OCI-LY3 (cell line): ENCODE data around the gene SSC5D.

Source experiments
- H2AFZ ChIP-seq: fragments of 200-600, 300-600 bp; shearing (Covaris generic); 2 replicates; pipeline ENCODE4 v1.6.0; 2014; ENCODE audit warnings: antibody characterized with exemption, low read depth, low read length
- H3K27ac ChIP-seq: fragments of 200-600, 300-600 bp; sonication (generic); 2 replicates; pipeline ENCODE4 v1.5.1; 2014; ENCODE audit warnings: mild to moderate bottlenecking, low read length, moderate library complexity, mixed read lengths
- H3K27me3 ChIP-seq: fragments of 200-600, 300-600 bp; sonication (generic); 2 replicates; pipeline ENCODE4 v1.6.1; 2014; ENCODE audit warnings: low read depth, low read length, mixed read lengths
- H3K36me3 ChIP-seq: fragments of 200-600, 300-600 bp; sonication (generic); replicated peaks from 2 replicates; pipeline ENCODE3; 2014; ENCODE audit warnings: low read depth, low read length, mixed read lengths
- H3K4me1 ChIP-seq: fragments of 300-600, 200-600 bp; sonication (generic); 2 replicates; pipeline ENCODE4 v1.6.1; 2014; ENCODE audit warnings: low read length, mixed read lengths
- H3K4me2 ChIP-seq: fragments of 200-600, 300-600 bp; sonication (generic); 2 replicates; pipeline ENCODE4 v1.6.1; 2014; ENCODE audit warnings: low read length, mixed read lengths
- H3K4me3 ChIP-seq: fragments of 300-600, 200-600 bp; sonication (generic); 2 replicates; pipeline ENCODE4 v1.5.1; 2014; ENCODE audit warnings: antibody characterized with exemption, mild to moderate bottlenecking, low read length, moderate library complexity
- H3K79me2 ChIP-seq: fragments of 300-600, 200-600 bp; shearing (Covaris generic); 2 replicates; pipeline ENCODE4 v1.6.1; 2014; ENCODE audit warnings: mild to moderate bottlenecking, low read length, mixed read lengths
- H3K9ac ChIP-seq: fragments of 300-600, 200-600 bp; shearing (Covaris generic); 2 replicates; pipeline ENCODE4 v1.6.0; 2014; ENCODE audit warnings: mild to moderate bottlenecking, low read length, moderate library complexity
- H3K9me3 ChIP-seq: fragments of 200-600, 300-600 bp; shearing (Covaris generic); 2 replicates; pipeline ENCODE4 v1.6.1; 2014; ENCODE audit warnings: low read length, mixed read lengths; ENCODE audit not compliant: insufficient read depth
- H4K20me1 ChIP-seq: fragments of 200-600, 300-600 bp; sonication (generic); 2 replicates; pipeline ENCODE4 v1.6.1; 2016; ENCODE audit warnings: low read length, mixed read lengths; ENCODE audit not compliant: insufficient read depth
- EZH2phosphoT487 ChIP-seq: fragments of 200-600 bp; shearing (Covaris generic); IDR thresholded peaks from 2 replicates; pipeline ENCODE4 v1.6.1; 2018; ENCODE audit warnings: antibody characterized with exemption, mixed run types, low read depth
- TF ChIP-seq, protein P1 (sequence below): fragments of 200-600, 300-600 bp; sonication (generic); IDR thresholded peaks from 2 replicates; pipeline ENCODE4 v1.5.1; 2014; ENCODE audit warnings: antibody characterized with exemption, low read length, low read depth

Gene SSC5D

DNA sequence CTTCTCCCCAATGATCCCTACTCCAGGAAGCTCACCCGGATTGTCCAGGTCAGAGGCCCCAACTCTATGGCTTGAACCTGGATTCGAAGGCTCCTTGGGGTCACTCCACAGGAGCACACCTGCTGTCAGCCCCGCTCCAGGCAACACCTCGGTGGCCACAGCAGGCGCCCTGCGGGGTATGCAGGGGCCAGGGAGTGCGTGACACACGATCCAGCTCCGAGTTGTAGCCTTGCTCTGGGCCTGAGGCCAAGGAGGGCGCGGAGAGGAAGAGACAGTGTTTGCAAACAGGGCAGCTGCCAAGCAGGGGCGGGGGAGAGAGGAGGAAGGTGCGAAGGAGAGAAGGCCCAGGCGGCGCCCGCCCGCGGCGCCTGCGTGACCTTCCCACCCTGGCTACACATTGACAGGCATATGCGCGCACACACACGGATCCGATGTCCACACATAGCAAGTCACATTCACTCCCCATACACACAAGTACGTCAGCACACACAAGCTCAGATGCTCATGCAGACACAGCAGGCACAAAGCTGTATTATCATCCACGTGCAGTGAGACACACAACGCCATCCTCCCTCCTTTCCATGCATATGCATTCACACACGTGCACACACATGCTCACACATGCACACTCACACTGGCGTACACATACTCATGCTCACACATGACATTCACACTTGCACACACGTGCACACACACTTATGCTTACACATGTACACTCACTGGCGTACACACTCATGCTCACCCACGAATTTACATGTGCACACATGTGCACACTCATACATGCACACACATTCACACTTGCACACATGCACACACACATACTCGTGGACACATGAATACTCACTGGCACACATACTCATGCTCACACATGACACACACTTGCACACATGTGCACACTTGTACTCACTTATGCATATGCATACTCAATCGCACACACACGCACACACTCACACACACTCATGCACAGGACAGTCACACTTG is 38.3 kb downstream of the SSC5D start:
- H3K4me3 ChIP-seq: no peak overlapping the region
- H3K4me2 ChIP-seq: no peak overlapping the region
- no peaks in the 10 kb centered on the region for H3K36me3 ChIP-seq
- H3K9ac ChIP-seq: no peak overlapping the region
- H2AFZ ChIP-seq: no peak overlapping the region
- H4K20me1 ChIP-seq: no peaks in the 10 kb centered on the region
- peaks cover 3% of the 10 kb centered on the region; the same call in 1 of the 2 replicates for H3K27me3 ChIP-seq
- H3K9me3 ChIP-seq: no peaks in the 10 kb centered on the region
- TF ChIP-seq, protein P1, sequence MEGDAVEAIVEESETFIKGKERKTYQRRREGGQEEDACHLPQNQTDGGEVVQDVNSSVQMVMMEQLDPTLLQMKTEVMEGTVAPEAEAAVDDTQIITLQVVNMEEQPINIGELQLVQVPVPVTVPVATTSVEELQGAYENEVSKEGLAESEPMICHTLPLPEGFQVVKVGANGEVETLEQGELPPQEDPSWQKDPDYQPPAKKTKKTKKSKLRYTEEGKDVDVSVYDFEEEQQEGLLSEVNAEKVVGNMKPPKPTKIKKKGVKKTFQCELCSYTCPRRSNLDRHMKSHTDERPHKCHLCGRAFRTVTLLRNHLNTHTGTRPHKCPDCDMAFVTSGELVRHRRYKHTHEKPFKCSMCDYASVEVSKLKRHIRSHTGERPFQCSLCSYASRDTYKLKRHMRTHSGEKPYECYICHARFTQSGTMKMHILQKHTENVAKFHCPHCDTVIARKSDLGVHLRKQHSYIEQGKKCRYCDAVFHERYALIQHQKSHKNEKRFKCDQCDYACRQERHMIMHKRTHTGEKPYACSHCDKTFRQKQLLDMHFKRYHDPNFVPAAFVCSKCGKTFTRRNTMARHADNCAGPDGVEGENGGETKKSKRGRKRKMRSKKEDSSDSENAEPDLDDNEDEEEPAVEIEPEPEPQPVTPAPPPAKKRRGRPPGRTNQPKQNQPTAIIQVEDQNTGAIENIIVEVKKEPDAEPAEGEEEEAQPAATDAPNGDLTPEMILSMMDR: no peak
- no peak for TF ChIP-seq EZH2phosphoT487
- no peaks in the 10 kb centered on the region for H3K79me2 ChIP-seq
- H3K27ac ChIP-seq: no peak overlapping the region
- H3K4me1 ChIP-seq: no peaks in the 10 kb centered on the region

DNA sequence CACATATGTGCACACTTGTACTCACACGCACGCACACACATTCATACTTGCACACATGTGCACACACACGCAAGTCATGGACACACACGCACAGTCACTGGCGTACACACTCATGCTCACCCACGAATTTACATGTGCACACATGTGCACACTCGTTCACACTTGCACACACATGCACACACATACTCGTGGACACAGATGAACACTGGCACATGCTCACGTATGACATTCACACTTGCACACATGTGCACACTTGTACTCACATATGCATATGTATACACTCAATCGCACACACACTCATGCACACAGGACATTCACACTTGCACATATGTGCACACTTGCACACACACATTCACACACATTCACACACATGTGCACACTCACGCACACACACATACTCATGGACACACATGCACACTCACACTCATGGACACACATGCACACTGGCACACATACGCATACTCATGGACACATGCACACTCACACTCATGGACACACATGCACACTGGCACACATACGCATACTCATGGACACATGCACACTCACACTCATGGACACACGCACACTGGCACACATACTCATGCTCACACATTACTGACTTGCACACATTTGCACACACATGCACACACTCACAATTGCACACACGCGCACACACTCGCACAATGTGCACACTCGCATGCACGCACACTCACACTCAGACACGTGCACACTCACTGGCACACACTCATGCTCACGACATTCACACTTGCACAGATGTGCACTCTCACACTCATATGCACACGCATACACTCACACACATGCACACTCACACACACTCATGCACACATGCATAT is 39.2 kb downstream of the SSC5D start:
- H3K27me3 ChIP-seq: peaks cover 3% of the 10 kb centered on the region; the same call in 1 of the 2 replicates
- no peak overlapping the region for H3K4me3 ChIP-seq
- H3K36me3 ChIP-seq: no peaks in the 10 kb centered on the region
- H3K9me3 ChIP-seq: no peaks in the 10 kb centered on the region
- H2AFZ ChIP-seq: no peak overlapping the region
- H3K79me2 ChIP-seq: no peaks in the 10 kb centered on the region
- TF ChIP-seq EZH2phosphoT487: no peak
- TF ChIP-seq, protein P1: no peak
- no peak overlapping the region for H3K9ac ChIP-seq
- H3K4me2 ChIP-seq: no peak overlapping the region
- no peaks in the 10 kb centered on the region for H3K4me1 ChIP-seq
- no peaks in the 10 kb centered on the region for H4K20me1 ChIP-seq
- no peak overlapping the region for H3K27ac ChIP-seq

DNA sequence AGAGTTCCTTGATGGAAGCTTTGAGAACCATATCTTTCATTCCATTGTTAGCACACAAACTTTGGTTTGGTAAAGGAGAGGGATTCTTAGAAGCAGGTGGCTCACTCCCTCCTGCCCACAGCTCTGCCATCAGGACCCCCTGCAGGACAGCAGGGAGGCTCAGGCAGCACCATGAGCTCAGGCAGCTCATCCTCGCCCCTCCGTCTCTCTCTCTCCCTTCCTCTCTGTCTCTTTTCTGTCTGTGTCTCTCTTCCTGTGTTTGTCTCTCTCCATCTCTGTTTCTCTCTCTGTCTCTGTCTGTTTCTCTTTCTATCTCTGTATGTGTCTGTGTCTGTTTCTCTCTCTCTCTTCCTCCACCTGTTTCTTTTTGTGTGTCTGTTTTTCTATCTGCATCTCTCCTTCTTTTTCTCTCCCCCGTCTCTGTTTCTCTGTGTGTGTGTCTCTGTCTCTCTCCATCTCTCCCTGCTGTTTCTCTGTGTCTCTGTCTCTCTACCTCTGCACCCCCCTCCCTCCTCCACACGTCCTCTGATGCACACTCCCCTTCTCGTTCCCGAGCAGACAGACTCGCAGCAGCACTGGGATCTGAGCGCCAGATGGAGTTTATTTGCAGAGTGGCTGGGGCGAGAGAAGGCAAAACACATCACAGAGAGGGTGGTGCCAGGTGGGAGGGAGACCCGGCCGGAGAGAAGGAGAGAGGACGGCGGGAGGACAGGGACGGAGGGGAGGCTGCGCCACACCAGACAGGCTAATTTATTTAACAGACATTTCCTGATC is 40.0 kb downstream of the SSC5D start:
- Histone ChIP-seq H3K4me3 (no peak overlapping the region), H3K4me2 (no peak overlapping the region), H3K79me2 (no peaks in the 10 kb centered on the region), H3K27ac (no peak overlapping the region), H3K4me1 (no peaks in the 10 kb centered on the region), H3K9ac (no peak overlapping the region), H3K36me3 (no peaks in the 10 kb centered on the region), H3K27me3 (peaks cover 3% of the 10 kb centered on the region; the same call in 1 of the 2 replicates), H3K9me3 (no peaks in the 10 kb centered on the region), H2AFZ (no peak overlapping the region), H4K20me1 (no peaks in the 10 kb centered on the region)
- TF ChIP-seq, protein P1: no peak
- TF ChIP-seq EZH2phosphoT487: no peak
